ENCODE measurements around the gene CEP85L.

DNA sequence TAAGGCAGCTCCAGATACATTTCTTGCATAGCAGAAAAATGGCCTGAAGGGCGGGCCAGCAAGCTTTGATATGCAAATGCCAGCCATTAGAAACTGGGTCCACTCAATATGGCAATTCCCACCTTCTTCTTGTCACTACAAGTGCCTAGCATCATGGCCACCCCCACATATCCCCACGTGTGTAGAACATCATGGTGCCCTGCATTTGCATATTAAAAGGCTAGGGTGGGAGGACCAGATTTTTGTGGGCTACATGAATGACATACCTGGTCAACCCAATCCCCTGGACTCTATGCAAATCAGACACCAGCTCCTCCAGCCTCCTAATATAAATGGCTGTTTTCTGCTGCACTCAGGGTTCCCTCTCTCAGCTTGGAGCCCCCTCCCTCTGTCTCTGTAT is 71.6 kb downstream of the CEP85L start:
- TF ChIP-seq CTCF (IDR thresholded peaks at IDR 0.05) (no peak), POLR2A (IDR thresholded peaks at IDR 0.05) (no peak)
